Stimulated activated CD8-positive, alpha-beta memory T cell treated with anti-CD3 and anti-CD28 coated beads, Interleukin-4, amount 100 ng/mL, for 4 hours (primary cell): ENCODE data around the gene TEX22.
A peak's percentile ranks its signal among the peaks of the same experiment; 100 is the strongest.

Experiments
- DNase-seq, 2 donors: peaks; one replicate each; pipeline ENCODE4 v3.0.0-alpha.2; 2020; ENCODE audit warnings: low read depth in 2 of 2, low spot score in 1 of 2

Gene TEX22

GRCh38 chr14:105437723-105438500 lies 39.6 kb downstream of the TEX22 start:
- DNase-seq: no peak

- DNase-seq: no peak
Observed at GRCh38 chr14:105439179-105439578, 40.8 kb downstream of the TEX22 start.

- DNase-seq: no peak
Observed at GRCh38 chr14:105439710-105440553, 41.6 kb downstream of the TEX22 start.

- DNase-seq: no peak
Observed at GRCh38 chr14:105440554-105440900, 42.2 kb downstream of the TEX22 start.

- DNase-seq: no peak
Observed at GRCh38 chr14:105440992-105441391, 42.7 kb downstream of the TEX22 start.

- DNase-seq: no peak
Observed at GRCh38 chr14:105442125-105442524, 43.8 kb downstream of the TEX22 start.

- no peak for DNase-seq
Observed at GRCh38 chr14:105442834-105443233, 44.5 kb downstream of the TEX22 start.

GRCh38 chr14:105444859-105445258 lies 46.5 kb downstream of the TEX22 start:
- no peak for DNase-seq

GRCh38 chr14:105445290-105445689 lies 47.0 kb downstream of the TEX22 start:
- no peak for DNase-seq

GRCh38 chr14:105445901-105446845 lies 47.8 kb downstream of the TEX22 start:
- no peak for DNase-seq

- DNase-seq: no peak
Observed at GRCh38 chr14:105446971-105447370, 48.6 kb downstream of the TEX22 start.

- no peak for DNase-seq
Observed at GRCh38 chr14:105447651-105448640, 49.6 kb downstream of the TEX22 start.

GRCh38 chr14:105448706-105449111 lies 50.4 kb downstream of the TEX22 start:
- DNase-seq: peak; percentile 13 to 21

GRCh38 chr14:105449276-105450122 lies 51.2 kb downstream of the TEX22 start:
- no peak for DNase-seq

- DNase-seq: no peak
Observed at GRCh38 chr14:105450123-105450505, 51.8 kb downstream of the TEX22 start.

- no peak for DNase-seq
Observed at GRCh38 chr14:105450864-105451720, 52.8 kb downstream of the TEX22 start.

GRCh38 chr14:105452963-105453362 lies 54.6 kb downstream of the TEX22 start:
- no peak for DNase-seq

GRCh38 chr14:105453847-105454246 lies 55.5 kb downstream of the TEX22 start:
- no peak for DNase-seq
